ENCODE measurements around the gene MYOZ1.

DNA sequence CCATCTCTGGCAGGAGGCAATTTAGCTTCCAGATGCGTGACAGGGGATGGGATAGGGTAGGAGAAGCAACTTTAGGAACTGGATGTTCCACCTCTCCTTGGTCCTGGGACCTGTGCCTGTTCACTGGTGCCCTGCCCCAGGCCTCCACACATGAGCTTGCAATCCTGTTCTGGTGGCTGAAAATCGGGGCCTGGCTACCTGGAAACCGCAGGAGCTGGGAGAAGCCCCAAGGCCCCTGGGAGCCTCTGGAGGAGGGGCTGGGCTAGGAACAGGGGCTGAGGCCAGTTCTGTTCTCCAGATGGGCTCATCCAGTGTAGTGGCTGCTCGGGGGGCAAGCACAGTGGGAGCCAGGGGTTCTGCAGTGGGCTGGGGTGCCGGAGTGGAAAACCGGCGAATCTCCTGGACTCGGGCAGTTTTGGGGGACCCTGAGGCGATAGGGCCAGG lies 5.3 kb upstream of the MYOZ1 start:
- TF ChIP-seq, protein P1, sequence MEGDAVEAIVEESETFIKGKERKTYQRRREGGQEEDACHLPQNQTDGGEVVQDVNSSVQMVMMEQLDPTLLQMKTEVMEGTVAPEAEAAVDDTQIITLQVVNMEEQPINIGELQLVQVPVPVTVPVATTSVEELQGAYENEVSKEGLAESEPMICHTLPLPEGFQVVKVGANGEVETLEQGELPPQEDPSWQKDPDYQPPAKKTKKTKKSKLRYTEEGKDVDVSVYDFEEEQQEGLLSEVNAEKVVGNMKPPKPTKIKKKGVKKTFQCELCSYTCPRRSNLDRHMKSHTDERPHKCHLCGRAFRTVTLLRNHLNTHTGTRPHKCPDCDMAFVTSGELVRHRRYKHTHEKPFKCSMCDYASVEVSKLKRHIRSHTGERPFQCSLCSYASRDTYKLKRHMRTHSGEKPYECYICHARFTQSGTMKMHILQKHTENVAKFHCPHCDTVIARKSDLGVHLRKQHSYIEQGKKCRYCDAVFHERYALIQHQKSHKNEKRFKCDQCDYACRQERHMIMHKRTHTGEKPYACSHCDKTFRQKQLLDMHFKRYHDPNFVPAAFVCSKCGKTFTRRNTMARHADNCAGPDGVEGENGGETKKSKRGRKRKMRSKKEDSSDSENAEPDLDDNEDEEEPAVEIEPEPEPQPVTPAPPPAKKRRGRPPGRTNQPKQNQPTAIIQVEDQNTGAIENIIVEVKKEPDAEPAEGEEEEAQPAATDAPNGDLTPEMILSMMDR (IDR thresholded peaks at IDR 0.05 in 8 of 11, conservative IDR thresholded peaks at IDR 0.05 in 3 of 11): no peak
- no peak for TF ChIP-seq POLR2A (IDR thresholded peaks at IDR 0.05)
- no peak for TF ChIP-seq POLR2AphosphoS5 (IDR thresholded peaks at IDR 0.05)
